ENCODE results near the gene MSI2.

Gene MSI2

DNA sequence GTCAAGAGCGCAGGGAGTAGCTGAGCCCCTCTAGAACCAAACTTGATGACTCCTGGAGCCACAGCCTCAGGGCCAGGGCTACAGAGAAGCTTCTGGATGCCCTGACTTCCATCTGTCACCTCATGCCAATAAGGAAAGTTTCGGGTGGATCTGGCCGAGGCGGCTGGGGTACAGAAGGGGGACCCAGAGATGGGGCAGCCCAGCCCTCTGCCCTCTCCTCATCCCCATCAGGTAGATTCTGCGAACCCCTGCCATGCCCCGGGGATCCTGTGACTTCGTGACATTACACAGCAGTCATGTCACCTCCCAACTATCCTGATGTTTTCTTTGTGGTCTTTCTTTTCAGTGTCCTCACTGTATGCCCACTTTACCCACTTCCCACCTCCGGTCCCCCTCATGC lies 374.4 kb downstream of the MSI2 start:
- Histone ChIP-seq H3K27ac (ENCODE audit: low read depth, low read length) (peak overlapping the region; percentile 82; the same call in 1 of the 2 replicates), H3K27me3 (ENCODE audit: control insufficient read depth, low read length) (no peaks in the 10 kb centered on the region), H3K9me2 (replicated peaks; ENCODE audit: control insufficient read depth, low read length) (no peaks in the 10 kb centered on the region), H4K20me1 (ENCODE audit: control insufficient read depth, insufficient read depth, low read depth, low read length) (no peaks in the 10 kb centered on the region), H3K4me3 (ENCODE audit: low read length) (no peak overlapping the region), H3K4me1 (ENCODE audit: control insufficient read depth, low read length) (peaks cover 92% of the 10 kb centered on the region), H3F3A (ENCODE audit: control insufficient read depth, insufficient read depth) (peaks cover 14% of the 10 kb centered on the region), H3K36me3 (ENCODE audit: control insufficient read depth, low read length) (peaks cover 70% of the 10 kb centered on the region), H3K4me2 (ENCODE audit: low read length) (0 out of 2 replicates have a peak overlapping the region, but pooled peaks have one; percentile 75), H3K79me2 (ENCODE audit: control insufficient read depth, low read length) (no peaks in the 10 kb centered on the region), H3K9me3 (ENCODE audit: control insufficient read depth, insufficient read depth, low read length) (no peaks in the 10 kb centered on the region)
- no peak for TF ChIP-seq EZH2phosphoT487 (IDR thresholded peaks at IDR 0.05; ENCODE audit: borderline replicate concordance, low read length)
- TF ChIP-seq, protein P1, sequence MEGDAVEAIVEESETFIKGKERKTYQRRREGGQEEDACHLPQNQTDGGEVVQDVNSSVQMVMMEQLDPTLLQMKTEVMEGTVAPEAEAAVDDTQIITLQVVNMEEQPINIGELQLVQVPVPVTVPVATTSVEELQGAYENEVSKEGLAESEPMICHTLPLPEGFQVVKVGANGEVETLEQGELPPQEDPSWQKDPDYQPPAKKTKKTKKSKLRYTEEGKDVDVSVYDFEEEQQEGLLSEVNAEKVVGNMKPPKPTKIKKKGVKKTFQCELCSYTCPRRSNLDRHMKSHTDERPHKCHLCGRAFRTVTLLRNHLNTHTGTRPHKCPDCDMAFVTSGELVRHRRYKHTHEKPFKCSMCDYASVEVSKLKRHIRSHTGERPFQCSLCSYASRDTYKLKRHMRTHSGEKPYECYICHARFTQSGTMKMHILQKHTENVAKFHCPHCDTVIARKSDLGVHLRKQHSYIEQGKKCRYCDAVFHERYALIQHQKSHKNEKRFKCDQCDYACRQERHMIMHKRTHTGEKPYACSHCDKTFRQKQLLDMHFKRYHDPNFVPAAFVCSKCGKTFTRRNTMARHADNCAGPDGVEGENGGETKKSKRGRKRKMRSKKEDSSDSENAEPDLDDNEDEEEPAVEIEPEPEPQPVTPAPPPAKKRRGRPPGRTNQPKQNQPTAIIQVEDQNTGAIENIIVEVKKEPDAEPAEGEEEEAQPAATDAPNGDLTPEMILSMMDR (IDR thresholded peaks at IDR 0.05; ENCODE audit: low read depth, low read length, poor library complexity, severe bottlenecking): no peak

DNA sequence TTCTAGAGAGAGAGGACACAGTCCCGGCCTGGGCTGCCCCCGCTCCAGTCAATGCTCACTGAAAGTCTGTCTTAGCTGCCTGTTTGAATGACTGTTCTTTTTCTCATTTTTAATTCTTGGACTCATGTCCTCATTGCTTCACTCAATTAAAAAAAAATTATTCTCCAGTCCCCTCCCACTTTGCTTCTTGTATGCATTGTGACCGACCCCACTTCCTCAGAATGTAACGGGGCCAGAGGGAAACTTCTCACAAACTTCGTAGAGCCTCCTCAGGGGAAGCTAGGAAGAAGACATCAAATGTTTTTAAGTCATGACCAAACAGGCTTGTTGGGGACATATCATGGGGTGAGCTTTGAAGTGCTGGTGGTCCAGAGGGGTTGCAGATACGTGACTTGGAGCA lies 375.5 kb downstream of the MSI2 start:
- Histone ChIP-seq H3K4me3 (ENCODE audit: low read length) (no peak overlapping the region), H3K9me3 (ENCODE audit: control insufficient read depth, insufficient read depth, low read length) (no peaks in the 10 kb centered on the region), H3F3A (ENCODE audit: control insufficient read depth, insufficient read depth) (peaks cover 23% of the 10 kb centered on the region), H3K4me1 (ENCODE audit: control insufficient read depth, low read length) (peaks cover 92% of the 10 kb centered on the region), H3K79me2 (ENCODE audit: control insufficient read depth, low read length) (no peaks in the 10 kb centered on the region), H3K9me2 (replicated peaks; ENCODE audit: control insufficient read depth, low read length) (no peaks in the 10 kb centered on the region), H3K4me2 (ENCODE audit: low read length) (no peak overlapping the region), H3K27me3 (ENCODE audit: control insufficient read depth, low read length) (no peaks in the 10 kb centered on the region), H3K36me3 (ENCODE audit: control insufficient read depth, low read length) (peaks cover 65% of the 10 kb centered on the region), H4K20me1 (ENCODE audit: control insufficient read depth, insufficient read depth, low read depth, low read length) (no peaks in the 10 kb centered on the region), H3K27ac (ENCODE audit: low read depth, low read length) (peak overlapping the region; percentile 22; the same call in 1 of the 2 replicates)
- TF ChIP-seq, protein P1 (IDR thresholded peaks at IDR 0.05; ENCODE audit: low read depth, low read length, poor library complexity, severe bottlenecking): no peak
- no peak for TF ChIP-seq EZH2phosphoT487 (IDR thresholded peaks at IDR 0.05; ENCODE audit: borderline replicate concordance, low read length)

DNA sequence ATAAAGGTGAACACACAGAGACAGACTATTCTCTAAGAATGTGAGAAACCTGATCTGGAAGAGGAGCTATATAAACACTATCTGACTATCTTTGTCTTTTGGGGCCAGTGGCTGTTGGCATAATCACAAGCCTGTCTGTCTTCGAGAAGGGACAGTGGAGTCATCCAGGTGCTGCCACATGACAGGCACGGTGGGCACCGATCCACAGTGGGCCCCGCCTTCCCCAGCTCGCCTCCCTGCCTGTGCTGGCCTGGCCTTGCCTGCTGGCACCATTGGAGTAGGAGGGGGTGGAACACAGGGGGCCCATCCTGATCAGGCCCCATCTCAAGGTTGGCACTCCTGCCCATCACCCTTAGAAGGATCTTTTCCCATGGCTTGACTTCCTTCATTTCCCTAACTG lies 376.0 kb downstream of the MSI2 start:
- peaks cover 92% of the 10 kb centered on the region for H3K4me1 ChIP-seq (ENCODE audit: control insufficient read depth, low read length)
- H3F3A ChIP-seq (ENCODE audit: control insufficient read depth, insufficient read depth): peaks cover 27% of the 10 kb centered on the region
- H3K9me3 ChIP-seq (ENCODE audit: control insufficient read depth, insufficient read depth, low read length): no peaks in the 10 kb centered on the region
- H3K4me2 ChIP-seq (ENCODE audit: low read length): no peak overlapping the region
- no peaks in the 10 kb centered on the region for H3K27me3 ChIP-seq (ENCODE audit: control insufficient read depth, low read length)
- H3K9me2 ChIP-seq (replicated peaks; ENCODE audit: control insufficient read depth, low read length): no peaks in the 10 kb centered on the region
- H4K20me1 ChIP-seq (ENCODE audit: control insufficient read depth, insufficient read depth, low read depth, low read length): no peaks in the 10 kb centered on the region
- H3K4me3 ChIP-seq (ENCODE audit: low read length): no peak overlapping the region
- no peaks in the 10 kb centered on the region for H3K79me2 ChIP-seq (ENCODE audit: control insufficient read depth, low read length)
- peaks cover 61% of the 10 kb centered on the region for H3K36me3 ChIP-seq (ENCODE audit: control insufficient read depth, low read length)
- TF ChIP-seq, protein P1 (IDR thresholded peaks at IDR 0.05; ENCODE audit: low read depth, low read length, poor library complexity, severe bottlenecking): no peak
- TF ChIP-seq EZH2phosphoT487 (IDR thresholded peaks at IDR 0.05; ENCODE audit: borderline replicate concordance, low read length): no peak
- no peak overlapping the region for H3K27ac ChIP-seq (ENCODE audit: low read depth, low read length)

All from DOHH2 (cell line).